ENCODE measurements around the gene LRP8. TPM values are rescaled to one million over a fixed set of nuclear protein-coding genes. Genes with fewer than 3 reads are reported as not detected.

The LRP8 gene
- total and polyA plus RNA-seq, 12 donors = 0.37 to 4.7 (median 2.2) TPM

DNA sequence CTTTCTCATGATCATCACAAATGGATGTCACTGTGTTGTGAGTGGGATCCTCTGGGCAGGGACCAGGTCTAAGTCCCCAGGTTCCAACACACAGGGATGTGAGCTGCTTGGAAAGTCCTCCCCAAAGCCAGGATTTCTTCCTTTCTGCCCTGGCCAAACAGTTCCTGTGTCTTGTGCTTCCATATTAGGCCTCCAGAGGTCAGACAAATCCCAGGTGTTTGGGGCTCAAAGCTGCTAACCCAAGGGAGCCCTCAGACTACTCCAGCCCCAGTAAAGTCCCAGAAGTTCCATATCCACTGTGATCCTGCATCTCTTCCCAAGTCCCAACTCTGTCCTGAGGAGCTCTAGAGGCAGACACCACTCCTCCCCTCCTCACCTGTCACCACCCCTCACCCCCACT, 61.8 kb downstream of the LRP8 start:
- H3K36me3 ChIP-seq = peaks cover 0 to 49% (median 0%) of the 10 kb centered on the region in 9 donors
- peak in 1 of 8 donors; percentile 32 for ATAC-seq
- H3K4me1 ChIP-seq = no peaks in the 10 kb centered on the region
- H3K9me3 ChIP-seq = no peaks in the 10 kb centered on the region
- intact Hi-C loops (cut with DNase I) = no loop called here
- H3K27me3 ChIP-seq = no peaks in the 10 kb centered on the region
- no peak for DNase-seq
- H3K27ac ChIP-seq = no peak overlapping the region
- peak in 3 of 9 donors; percentile 11 to 16 (median 11) for TF ChIP-seq CTCF (IDR thresholded peaks at IDR 0.05)
- H3K4me3 ChIP-seq = no peak overlapping the region

GRCh38 chr1:53265581-53265980, 62.3 kb downstream of the LRP8 start:
- no peak for TF ChIP-seq CTCF (IDR thresholded peaks at IDR 0.05)
- Histone ChIP-seq H3K4me3 (no peak overlapping the region), H3K4me1 (no peaks in the 10 kb centered on the region), H3K36me3 (peaks cover 0 to 47% (median 0%) of the 10 kb centered on the region in 9 donors), H3K27ac (no peak overlapping the region), H3K9me3 (no peaks in the 10 kb centered on the region), H3K27me3 (no peaks in the 10 kb centered on the region)
- WGBS, 2 donors = 89 to 92% methylated on average over 4 of the region's 4 CpGs
- no peak for DNase-seq
- ATAC-seq = no peak
- intact Hi-C loops (cut with DNase I) = no loop called here

DNA sequence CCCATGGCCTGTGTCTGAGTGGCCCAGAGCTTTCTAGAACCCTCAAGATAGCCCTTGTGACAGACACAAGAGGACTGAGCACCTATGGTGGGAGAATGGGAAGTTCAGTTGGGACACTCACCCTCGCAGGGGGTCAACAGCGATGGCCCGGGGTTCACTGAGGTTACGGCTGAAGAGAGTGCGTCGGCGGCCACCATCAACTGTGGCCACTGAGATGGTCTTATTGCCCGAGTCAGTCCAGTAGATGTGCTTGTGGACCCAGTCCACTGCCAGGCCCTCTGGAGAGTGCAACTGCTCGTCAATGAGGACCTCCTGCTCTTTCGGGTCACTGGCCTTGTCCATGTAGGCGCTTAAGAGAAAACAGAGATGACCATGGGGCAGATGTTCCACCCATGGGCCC, 63.8 kb downstream of the LRP8 start:
- Histone ChIP-seq H3K9me3 (no peaks in the 10 kb centered on the region), H3K4me3 (no peak overlapping the region), H3K27ac (no peak overlapping the region), H3K4me1 (no peaks in the 10 kb centered on the region), H3K27me3 (no peaks in the 10 kb centered on the region), H3K36me3 (peaks cover 0 to 54% (median 0%) of the 10 kb centered on the region in 9 donors)
- no peak for TF ChIP-seq CTCF (IDR thresholded peaks at IDR 0.05)
- WGBS, 2 donors = 95% methylated on average over 11 of the region's 11 CpGs
- ATAC-seq = no peak
- DNase-seq = no peak
- intact Hi-C loops (cut with DNase I) = no loop called here

GRCh38 chr1:53262000-53262399, 65.9 kb downstream of the LRP8 start:
- H3K4me3 ChIP-seq = no peak overlapping the region
- DNase-seq (no peak), ATAC-seq (no peak)
- 79 to 90% methylated on average over 3 of the region's 3 CpGs for WGBS, 2 donors
- H3K27ac ChIP-seq = no peak overlapping the region
- intact Hi-C loops (cut with DNase I) = no loop called here
- H3K4me1 ChIP-seq = peaks cover 0 to 7% (median 0%) of the 10 kb centered on the region in 9 donors
- peaks cover 0 to 56% (median 0%) of the 10 kb centered on the region in 9 donors for H3K36me3 ChIP-seq
- no peak for TF ChIP-seq CTCF (IDR thresholded peaks at IDR 0.05)
- H3K27me3 ChIP-seq = no peaks in the 10 kb centered on the region
- no peaks in the 10 kb centered on the region for H3K9me3 ChIP-seq

Measured in heart right ventricle (tissue), 16 donors.